HEK293 (cell line): ENCODE results near the gene BCL7A.

Source experiments
- KLF8 ChIP-seq: fragments of 450-650 bp; formaldehyde crosslinking; IDR thresholded peaks from 2 replicates; pipeline ENCODE4 v1.5.1; 2016; ENCODE audit warnings: missing biosample characterization, missing genetic modification characterization
- OSR2 ChIP-seq: fragments of 450-650 bp; formaldehyde crosslinking; IDR thresholded peaks from 2 replicates; pipeline ENCODE4 v1.5.1; 2016; ENCODE audit warnings: missing biosample characterization, missing genetic modification characterization
- WT1 ChIP-seq: fragments of 450-650 bp; formaldehyde crosslinking; IDR thresholded peaks from 2 replicates; pipeline ENCODE4 v1.5.1; 2016; ENCODE audit warnings: missing biosample characterization, missing genetic modification characterization
- YY1 ChIP-seq: fragments of 450-650 bp; formaldehyde crosslinking; IDR thresholded peaks from 2 replicates; pipeline ENCODE4 v1.5.1; 2018; ENCODE audit warnings: missing biosample characterization, missing genetic modification characterization
- ZNF155 ChIP-seq: fragments of 450-650 bp; formaldehyde crosslinking; IDR thresholded peaks from 2 replicates; pipeline ENCODE4 v1.5.1; 2016; ENCODE audit warnings: missing biosample characterization, missing genetic modification characterization
- ZNF169 ChIP-seq: fragments of 450-650 bp; formaldehyde crosslinking; IDR thresholded peaks from 2 replicates; pipeline ENCODE4 v1.5.1; 2016; ENCODE audit warnings: missing biosample characterization, missing genetic modification characterization
- ZNF175 ChIP-seq: fragments of 450-650 bp; formaldehyde crosslinking; IDR thresholded peaks from 2 replicates; pipeline ENCODE4 v1.5.1; 2016; ENCODE audit warnings: missing biosample characterization, missing genetic modification characterization
- ZNF223 ChIP-seq: fragments of 450-650 bp; formaldehyde crosslinking; IDR thresholded peaks from 2 replicates; pipeline ENCODE4 v1.5.1; 2016; ENCODE audit warnings: missing biosample characterization, missing genetic modification characterization
- ZNF311 ChIP-seq: fragments of 450-650 bp; formaldehyde crosslinking; IDR thresholded peaks from 2 replicates; pipeline ENCODE4 v1.5.1; 2017; ENCODE audit warnings: missing biosample characterization, missing genetic modification characterization, borderline replicate concordance
- ZNF391 ChIP-seq: fragments of 450-650 bp; formaldehyde crosslinking; IDR thresholded peaks from 2 replicates; pipeline ENCODE4 v1.5.1; 2016; ENCODE audit warnings: low read depth, missing biosample characterization, missing genetic modification characterization, borderline replicate concordance
- ZNF423 ChIP-seq: fragments of 450-650 bp; formaldehyde crosslinking; IDR thresholded peaks from 2 replicates; pipeline ENCODE4 v1.5.1; 2016; ENCODE audit warnings: missing biosample characterization, missing genetic modification characterization
- ZNF510 ChIP-seq: fragments of 450-650 bp; formaldehyde crosslinking; IDR thresholded peaks from 2 replicates; pipeline ENCODE4 v1.5.1; 2018; ENCODE audit warnings: mild to moderate bottlenecking, missing genetic modification characterization, missing biosample characterization; ENCODE audit not compliant: insufficient replicate concordance
- ZNF514 ChIP-seq: fragments of 450-650 bp; formaldehyde crosslinking; IDR thresholded peaks from 2 replicates; pipeline ENCODE4 v1.5.1; 2016; ENCODE audit warnings: missing biosample characterization, missing genetic modification characterization
- ZNF555 ChIP-seq: fragments of 450-650 bp; formaldehyde crosslinking; conservative IDR thresholded peaks from 2 replicates; pipeline ENCODE4 v1.5.1; 2017; ENCODE audit warnings: missing biosample characterization, mild to moderate bottlenecking, missing genetic modification characterization, inconsistent platforms
- ZNF560 ChIP-seq: fragments of 450-650 bp; formaldehyde crosslinking; IDR thresholded peaks from 2 replicates; pipeline ENCODE4 v1.5.1; 2017; ENCODE audit warnings: missing biosample characterization, missing genetic modification characterization, borderline replicate concordance
- ZNF677 ChIP-seq: fragments of 450-650 bp; IDR thresholded peaks from 2 replicates; pipeline ENCODE4 v1.5.0; 2018; ENCODE audit warnings: missing biosample characterization, mild to moderate bottlenecking, missing genetic modification characterization, moderate library complexity
- ZNF76 ChIP-seq: fragments of 450-650 bp; formaldehyde crosslinking; IDR thresholded peaks from 2 replicates; pipeline ENCODE4; 2016; ENCODE audit warnings: low read depth, missing biosample characterization, missing genetic modification characterization, borderline replicate concordance
- ZNF785 ChIP-seq: fragments of 450-650 bp; formaldehyde crosslinking; IDR thresholded peaks from 2 replicates; pipeline ENCODE4 v1.5.1; 2016; ENCODE audit warnings: missing biosample characterization, missing genetic modification characterization
- ZNF837 ChIP-seq: fragments of 450-650 bp; formaldehyde crosslinking; IDR thresholded peaks from 2 replicates; pipeline ENCODE4 v1.5.1; 2016; ENCODE audit warnings: missing biosample characterization, missing genetic modification characterization
- ZXDB ChIP-seq: fragments of 450-650 bp; formaldehyde crosslinking; IDR thresholded peaks from 2 replicates; pipeline ENCODE4 v1.5.1; 2016; ENCODE audit warnings: missing biosample characterization, missing genetic modification characterization
- TF ChIP-seq, protein P1 (sequence below): fragments of 450-650 bp; formaldehyde crosslinking; IDR thresholded peaks from 2 replicates; pipeline ENCODE4 v1.5.1; 2016; ENCODE audit warnings: missing biosample characterization, missing genetic modification characterization, borderline replicate concordance
- TF ChIP-seq, protein P2 (sequence below): fragments of 450-650 bp; formaldehyde crosslinking; IDR thresholded peaks from 2 replicates; pipeline ENCODE4 v1.5.1; 2016; ENCODE audit warnings: missing biosample characterization, missing genetic modification characterization
- TF ChIP-seq, protein P3 (sequence below): fragments of 450-650 bp; formaldehyde crosslinking; conservative IDR thresholded peaks from 2 replicates; pipeline ENCODE4 v1.5.1; 2016; ENCODE audit warnings: low read depth, missing biosample characterization, missing genetic modification characterization
- TF ChIP-seq, protein P4 (sequence below): fragments of 450-650 bp; formaldehyde crosslinking; IDR thresholded peaks from 2 replicates; pipeline ENCODE4 v1.5.1; 2016; ENCODE audit warnings: missing biosample characterization, missing genetic modification characterization, low read depth
- TF ChIP-seq, protein P5 (sequence below): fragments of 450-650 bp; formaldehyde crosslinking; IDR thresholded peaks from 2 replicates; pipeline ENCODE4 v1.5.1; 2016; ENCODE audit warnings: missing biosample characterization, missing genetic modification characterization
- TF ChIP-seq, protein P6 (sequence below): fragments of 450-650 bp; formaldehyde crosslinking; IDR thresholded peaks from 2 replicates; pipeline ENCODE4 v1.5.1; 2016; ENCODE audit warnings: missing biosample characterization, missing genetic modification characterization

Gene BCL7A

DNA sequence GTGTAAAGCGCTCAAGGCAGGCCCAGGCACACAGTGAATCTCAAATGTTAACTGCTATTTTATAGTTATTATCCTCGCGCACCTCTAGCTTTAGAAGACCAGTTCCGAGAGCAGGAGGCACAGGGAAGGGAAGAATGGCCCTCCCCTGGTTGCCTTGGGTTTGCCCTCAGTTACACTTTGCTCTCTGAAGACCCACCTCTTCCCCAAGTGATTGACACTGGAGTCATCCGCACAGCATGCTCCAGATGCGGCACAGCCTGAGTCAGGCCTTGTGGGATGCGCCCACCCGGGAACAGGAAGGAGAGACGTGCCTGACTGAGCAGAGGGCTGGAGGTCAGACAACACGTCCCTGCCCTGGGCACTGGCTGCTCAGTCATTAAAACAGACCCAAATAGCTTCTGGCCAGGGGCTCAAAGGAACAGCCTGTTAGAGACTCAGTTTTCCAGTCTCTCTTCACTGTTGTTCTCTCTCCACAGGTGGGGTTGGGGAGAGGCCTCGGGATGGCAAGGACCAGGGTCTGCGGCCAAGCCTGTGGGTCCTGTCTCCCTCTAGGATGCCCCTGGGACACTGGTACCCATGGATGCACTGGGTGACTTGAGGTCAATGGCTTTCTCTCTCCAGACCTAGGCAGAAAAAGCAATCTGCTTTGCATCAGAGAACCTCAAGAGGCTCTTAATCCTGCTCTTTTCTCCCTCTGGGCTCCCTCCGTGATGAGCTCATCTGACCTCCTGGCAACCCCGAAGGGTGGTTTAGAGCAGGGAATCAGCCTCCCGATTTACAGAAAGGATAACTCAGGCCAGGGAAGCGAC lies 43.3 kb downstream of the BCL7A start (continued):
- no peak for TF ChIP-seq ZNF169 (tag by site-specific recombination)
- TF ChIP-seq, protein P1, sequence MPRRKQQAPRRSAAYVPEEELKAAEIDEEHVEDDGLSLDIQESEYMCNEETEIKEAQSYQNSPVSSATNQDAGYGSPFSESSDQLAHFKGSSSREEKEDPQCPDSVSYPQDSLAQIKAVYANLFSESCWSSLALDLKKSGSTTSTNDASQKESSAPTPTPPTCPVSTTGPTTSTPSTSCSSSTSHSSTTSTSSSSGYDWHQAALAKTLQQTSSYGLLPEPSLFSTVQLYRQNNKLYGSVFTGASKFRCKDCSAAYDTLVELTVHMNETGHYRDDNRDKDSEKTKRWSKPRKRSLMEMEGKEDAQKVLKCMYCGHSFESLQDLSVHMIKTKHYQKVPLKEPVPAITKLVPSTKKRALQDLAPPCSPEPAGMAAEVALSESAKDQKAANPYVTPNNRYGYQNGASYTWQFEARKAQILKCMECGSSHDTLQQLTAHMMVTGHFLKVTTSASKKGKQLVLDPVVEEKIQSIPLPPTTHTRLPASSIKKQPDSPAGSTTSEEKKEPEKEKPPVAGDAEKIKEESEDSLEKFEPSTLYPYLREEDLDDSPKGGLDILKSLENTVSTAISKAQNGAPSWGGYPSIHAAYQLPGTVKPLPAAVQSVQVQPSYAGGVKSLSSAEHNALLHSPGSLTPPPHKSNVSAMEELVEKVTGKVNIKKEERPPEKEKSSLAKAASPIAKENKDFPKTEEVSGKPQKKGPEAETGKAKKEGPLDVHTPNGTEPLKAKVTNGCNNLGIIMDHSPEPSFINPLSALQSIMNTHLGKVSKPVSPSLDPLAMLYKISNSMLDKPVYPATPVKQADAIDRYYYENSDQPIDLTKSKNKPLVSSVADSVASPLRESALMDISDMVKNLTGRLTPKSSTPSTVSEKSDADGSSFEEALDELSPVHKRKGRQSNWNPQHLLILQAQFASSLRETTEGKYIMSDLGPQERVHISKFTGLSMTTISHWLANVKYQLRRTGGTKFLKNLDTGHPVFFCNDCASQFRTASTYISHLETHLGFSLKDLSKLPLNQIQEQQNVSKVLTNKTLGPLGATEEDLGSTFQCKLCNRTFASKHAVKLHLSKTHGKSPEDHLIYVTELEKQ (tag by site-specific recombination), result no peak
- TF ChIP-seq ZNF514, result no peak
- no peak for TF ChIP-seq ZNF510 (tag by site-specific recombination)
- no peak for TF ChIP-seq KLF8 (tag by site-specific recombination)
- TF ChIP-seq ZNF677, result no peak
- TF ChIP-seq, protein P2, sequence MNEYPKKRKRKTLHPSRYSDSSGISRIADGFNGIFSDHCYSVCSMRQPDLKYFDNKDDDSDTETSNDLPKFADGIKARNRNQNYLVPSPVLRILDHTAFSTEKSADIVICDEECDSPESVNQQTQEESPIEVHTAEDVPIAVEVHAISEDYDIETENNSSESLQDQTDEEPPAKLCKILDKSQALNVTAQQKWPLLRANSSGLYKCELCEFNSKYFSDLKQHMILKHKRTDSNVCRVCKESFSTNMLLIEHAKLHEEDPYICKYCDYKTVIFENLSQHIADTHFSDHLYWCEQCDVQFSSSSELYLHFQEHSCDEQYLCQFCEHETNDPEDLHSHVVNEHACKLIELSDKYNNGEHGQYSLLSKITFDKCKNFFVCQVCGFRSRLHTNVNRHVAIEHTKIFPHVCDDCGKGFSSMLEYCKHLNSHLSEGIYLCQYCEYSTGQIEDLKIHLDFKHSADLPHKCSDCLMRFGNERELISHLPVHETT, result no peak
- TF ChIP-seq, protein P3, sequence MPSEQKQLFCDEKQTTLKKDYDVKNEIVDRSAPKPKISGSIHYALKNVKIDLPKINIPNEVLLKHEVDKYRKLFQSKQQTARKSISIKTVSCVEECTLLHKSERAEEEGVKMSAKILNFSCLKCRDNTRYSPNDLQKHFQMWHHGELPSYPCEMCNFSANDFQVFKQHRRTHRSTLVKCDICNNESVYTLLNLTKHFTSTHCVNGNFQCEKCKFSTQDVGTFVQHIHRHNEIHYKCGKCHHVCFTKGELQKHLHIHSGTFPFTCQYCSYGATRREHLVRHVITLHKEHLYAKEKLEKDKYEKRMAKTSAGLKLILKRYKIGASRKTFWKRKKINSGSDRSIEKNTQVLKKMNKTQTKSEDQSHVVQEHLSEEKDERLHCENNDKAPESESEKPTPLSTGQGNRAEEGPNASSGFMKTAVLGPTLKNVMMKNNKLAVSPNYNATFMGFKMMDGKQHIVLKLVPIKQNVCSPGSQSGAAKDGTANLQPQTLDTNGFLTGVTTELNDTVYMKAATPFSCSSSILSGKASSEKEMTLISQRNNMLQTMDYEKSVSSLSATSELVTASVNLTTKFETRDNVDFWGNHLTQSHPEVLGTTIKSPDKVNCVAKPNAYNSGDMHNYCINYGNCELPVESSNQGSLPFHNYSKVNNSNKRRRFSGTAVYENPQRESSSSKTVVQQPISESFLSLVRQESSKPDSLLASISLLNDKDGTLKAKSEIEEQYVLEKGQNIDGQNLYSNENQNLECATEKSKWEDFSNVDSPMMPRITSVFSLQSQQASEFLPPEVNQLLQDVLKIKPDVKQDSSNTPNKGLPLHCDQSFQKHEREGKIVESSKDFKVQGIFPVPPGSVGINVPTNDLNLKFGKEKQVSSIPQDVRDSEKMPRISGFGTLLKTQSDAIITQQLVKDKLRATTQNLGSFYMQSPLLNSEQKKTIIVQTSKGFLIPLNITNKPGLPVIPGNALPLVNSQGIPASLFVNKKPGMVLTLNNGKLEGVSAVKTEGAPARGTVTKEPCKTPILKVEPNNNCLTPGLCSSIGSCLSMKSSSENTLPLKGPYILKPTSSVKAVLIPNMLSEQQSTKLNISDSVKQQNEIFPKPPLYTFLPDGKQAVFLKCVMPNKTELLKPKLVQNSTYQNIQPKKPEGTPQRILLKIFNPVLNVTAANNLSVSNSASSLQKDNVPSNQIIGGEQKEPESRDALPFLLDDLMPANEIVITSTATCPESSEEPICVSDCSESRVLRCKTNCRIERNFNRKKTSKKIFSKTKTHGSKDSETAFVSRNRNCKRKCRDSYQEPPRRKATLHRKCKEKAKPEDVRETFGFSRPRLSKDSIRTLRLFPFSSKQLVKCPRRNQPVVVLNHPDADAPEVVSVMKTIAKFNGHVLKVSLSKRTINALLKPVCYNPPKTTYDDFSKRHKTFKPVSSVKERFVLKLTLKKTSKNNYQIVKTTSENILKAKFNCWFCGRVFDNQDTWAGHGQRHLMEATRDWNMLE, result no peak
- no peak for TF ChIP-seq ZNF555 (tag by site-specific recombination)
- TF ChIP-seq, protein P4, sequence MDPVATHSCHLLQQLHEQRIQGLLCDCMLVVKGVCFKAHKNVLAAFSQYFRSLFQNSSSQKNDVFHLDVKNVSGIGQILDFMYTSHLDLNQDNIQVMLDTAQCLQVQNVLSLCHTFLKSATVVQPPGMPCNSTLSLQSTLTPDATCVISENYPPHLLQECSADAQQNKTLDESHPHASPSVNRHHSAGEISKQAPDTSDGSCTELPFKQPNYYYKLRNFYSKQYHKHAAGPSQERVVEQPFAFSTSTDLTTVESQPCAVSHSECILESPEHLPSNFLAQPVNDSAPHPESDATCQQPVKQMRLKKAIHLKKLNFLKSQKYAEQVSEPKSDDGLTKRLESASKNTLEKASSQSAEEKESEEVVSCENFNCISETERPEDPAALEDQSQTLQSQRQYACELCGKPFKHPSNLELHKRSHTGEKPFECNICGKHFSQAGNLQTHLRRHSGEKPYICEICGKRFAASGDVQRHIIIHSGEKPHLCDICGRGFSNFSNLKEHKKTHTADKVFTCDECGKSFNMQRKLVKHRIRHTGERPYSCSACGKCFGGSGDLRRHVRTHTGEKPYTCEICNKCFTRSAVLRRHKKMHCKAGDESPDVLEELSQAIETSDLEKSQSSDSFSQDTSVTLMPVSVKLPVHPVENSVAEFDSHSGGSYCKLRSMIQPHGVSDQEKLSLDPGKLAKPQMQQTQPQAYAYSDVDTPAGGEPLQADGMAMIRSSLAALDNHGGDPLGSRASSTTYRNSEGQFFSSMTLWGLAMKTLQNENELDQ, result no peak
- no peak for TF ChIP-seq ZXDB (tag by site-specific recombination)
- TF ChIP-seq, protein P5, sequence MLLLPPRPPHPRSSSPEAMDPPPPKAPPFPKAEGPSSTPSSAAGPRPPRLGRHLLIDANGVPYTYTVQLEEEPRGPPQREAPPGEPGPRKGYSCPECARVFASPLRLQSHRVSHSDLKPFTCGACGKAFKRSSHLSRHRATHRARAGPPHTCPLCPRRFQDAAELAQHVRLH (tag by site-specific recombination), result no peak
- TF ChIP-seq ZNF311 (tag by site-specific recombination), result no peak
- no peak for TF ChIP-seq ZNF560 (tag by site-specific recombination)
- no peak for TF ChIP-seq ZNF175 (tag by site-specific recombination)
- TF ChIP-seq ZNF837 (tag by site-specific recombination), result no peak
- no peak for TF ChIP-seq YY1 (tag by site-specific recombination)
- TF ChIP-seq OSR2, result no peak
- no peak for TF ChIP-seq ZNF155 (tag by site-specific recombination)
- TF ChIP-seq ZNF423 (tag by site-specific recombination), result no peak
- no peak for TF ChIP-seq ZNF785 (tag by site-specific recombination)
- peak; percentile 9; the same call in 1 of the 2 replicates for TF ChIP-seq WT1
- peak; percentile 72; the same call in 1 of the 2 replicates for TF ChIP-seq ZNF76 (tag by site-specific recombination)
- no peak for TF ChIP-seq ZNF391
- TF ChIP-seq, protein P6, sequence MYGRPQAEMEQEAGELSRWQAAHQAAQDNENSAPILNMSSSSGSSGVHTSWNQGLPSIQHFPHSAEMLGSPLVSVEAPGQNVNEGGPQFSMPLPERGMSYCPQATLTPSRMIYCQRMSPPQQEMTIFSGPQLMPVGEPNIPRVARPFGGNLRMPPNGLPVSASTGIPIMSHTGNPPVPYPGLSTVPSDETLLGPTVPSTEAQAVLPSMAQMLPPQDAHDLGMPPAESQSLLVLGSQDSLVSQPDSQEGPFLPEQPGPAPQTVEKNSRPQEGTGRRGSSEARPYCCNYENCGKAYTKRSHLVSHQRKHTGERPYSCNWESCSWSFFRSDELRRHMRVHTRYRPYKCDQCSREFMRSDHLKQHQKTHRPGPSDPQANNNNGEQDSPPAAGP (tag by site-specific recombination), result no peak
- TF ChIP-seq ZNF223 (tag by site-specific recombination), result no peak
